Hepatocyte (in vitro differentiated cells): Measurements from ENCODE around the gene ZNF385C. TPM values are rescaled to one million over a fixed set of nuclear protein-coding genes. Genes with fewer than 3 reads are reported as not detected.

Experiments used
- DNase-seq: peaks from one replicate; pipeline ENCODE4 v3.0.0-alpha.2; 2016; ENCODE audit warnings: low spot score
- H2AFZ ChIP-seq: fragments of 200-600 bp; sonication (generic); 2 replicates; pipeline ENCODE4 v1.6.0; 2016; ENCODE audit warnings: antibody characterized with exemption, mild to moderate bottlenecking
- H3K27ac ChIP-seq: fragments of 200-600 bp; sonication (generic); 2 replicates; pipeline ENCODE4 v1.5.1; 2016; ENCODE audit warnings: mild to moderate bottlenecking
- H3K27me3 ChIP-seq: fragments of 200-600 bp; sonication (generic); 2 replicates; pipeline ENCODE4 v1.6.1; 2016
- H3K36me3 ChIP-seq: fragments of 200-600 bp; sonication (generic); replicated peaks from 2 replicates; pipeline ENCODE4 v1.5.1; 2016; ENCODE audit warnings: low read depth; ENCODE audit not compliant: insufficient read depth
- H3K4me1 ChIP-seq: fragments of 200-600 bp; sonication (generic); 2 replicates; pipeline ENCODE4 v1.5.1; 2016; ENCODE audit warnings: mild to moderate bottlenecking, moderate library complexity; ENCODE audit not compliant: insufficient read depth
- H3K4me2 ChIP-seq: fragments of 200-600 bp; sonication (generic); 2 replicates; pipeline ENCODE4 v1.6.0; 2016
- H3K4me3 ChIP-seq: fragments of 200-600 bp; sonication (generic); 2 replicates; pipeline ENCODE4 v1.5.1; 2016; ENCODE audit warnings: mild to moderate bottlenecking
- H3K79me2 ChIP-seq: fragments of 200-600 bp; sonication (generic); 2 replicates; pipeline ENCODE4 v1.6.0; 2017; ENCODE audit warnings: mild to moderate bottlenecking
- H3K9me2 ChIP-seq: fragments of 200-600 bp; sonication (generic); replicated peaks from 2 replicates; pipeline ENCODE4 v1.6.0; 2017; ENCODE audit warnings: mild to moderate bottlenecking; ENCODE audit not compliant: insufficient read depth
- H3K9me3 ChIP-seq: fragments of 200-600 bp; sonication (generic); 2 replicates; pipeline ENCODE4 v1.5.1; 2016; ENCODE audit warnings: low read depth, mild to moderate bottlenecking
- H4K20me1 ChIP-seq: fragments of 200-600 bp; sonication (generic); 2 replicates; pipeline ENCODE4 v1.6.0; 2016; ENCODE audit warnings: mild to moderate bottlenecking; ENCODE audit not compliant: insufficient read depth, poor library complexity, severe bottlenecking
- CTCF ChIP-seq: fragments of 200-600 bp; sonication (generic); IDR thresholded peaks from 2 replicates; pipeline ENCODE4 v1.5.1; 2016; ENCODE audit warnings: antibody characterized with exemption, mild to moderate bottlenecking; ENCODE audit not compliant: poor library complexity
- EZH2 ChIP-seq: fragments of 200-600 bp; sonication (generic); IDR thresholded peaks from 2 replicates; pipeline ENCODE4 v1.6.1; 2016; ENCODE audit warnings: antibody characterized with exemption, mild to moderate bottlenecking, borderline replicate concordance
- EZH2phosphoT487 ChIP-seq: fragments of 200-600 bp; sonication (generic); IDR thresholded peaks from one replicate; pipeline ENCODE4 v1.6.1; 2018; ENCODE audit warnings: antibody characterized with exemption, mild to moderate bottlenecking, low read depth, moderate library complexity; ENCODE audit not compliant: unreplicated experiment, severe bottlenecking
- WGBS: methylation state at CpG from one replicate; pipeline ENCODE4 v1.1.6; 2016; ENCODE audit warnings: low lambda C conversion rate; ENCODE audit errors: missing lambda C conversion rate; 5-methylcytosine and 5-hydroxymethylcytosine counted together
- polyA plus RNA-seq: library from polyadenylated mRNA; unstranded; fragments of >200 nt; fragmentation: Nextera tagmentation; extraction: Ambion mirVana; gene quantifications from 2 replicates; pipeline ENCODE4 v1.2.1, GENCODE V29; 2016
- total RNA-seq: library from RNA; depleted of rRNA; stranded (reverse); fragments of >200 nt; gene quantifications from 2 replicates; pipeline ENCODE4 v1.2.3, GENCODE V29; 2014

ZNF385C gene
- total and polyA plus RNA-seq, 2 experiments from 2014 or later, result 0.45 to 0.63 TPM

- Histone ChIP-seq H3K4me1 (peaks cover 22% of the 10 kb centered on the region), H3K79me2 (peaks cover 70% of the 10 kb centered on the region)
Measured at GRCh38 chr17:42018339-42018738, 79.9 kb downstream of the ZNF385C start.

GRCh38 chr17:42017866-42018200 lies 80.4 kb downstream of the ZNF385C start:
- Histone ChIP-seq H3K36me3 (no peaks in the 10 kb centered on the region), H3K4me2 (peak overlapping the region; percentile 80), H3K27ac (peak overlapping the region; percentile 97), H3K4me1 (peaks cover 22% of the 10 kb centered on the region), H3K4me3 (peak overlapping the region; percentile 84), H3K9me3 (no peaks in the 10 kb centered on the region), H2AFZ (peak overlapping the region; percentile 74), H3K27me3 (no peaks in the 10 kb centered on the region), H4K20me1 (peaks cover 21% of the 10 kb centered on the region), H3K79me2 (peaks cover 75% of the 10 kb centered on the region), H3K9me2 (no peaks in the 10 kb centered on the region)
- WGBS, result 6% methylated on average over 11 of the region's 11 CpGs
- no peak for DNase-seq
- no peak for TF ChIP-seq CTCF
- TF ChIP-seq EZH2phosphoT487, result no peak

More at GRCh38 chr17:42018339-42018738, 79.9 kb downstream of the ZNF385C start:
- peaks cover 16% of the 10 kb centered on the region for H4K20me1 ChIP-seq
- H3K9me2 ChIP-seq, result no peaks in the 10 kb centered on the region
- H3K9me3 ChIP-seq, result no peaks in the 10 kb centered on the region
- H2AFZ ChIP-seq, result peak overlapping the region; percentile 74
- peak overlapping the region; percentile 97 for H3K27ac ChIP-seq
- DNase-seq, result no peak
- 22% methylated on average over 3 of the region's 3 CpGs for WGBS
- no peaks in the 10 kb centered on the region for H3K36me3 ChIP-seq
- no peaks in the 10 kb centered on the region for H3K27me3 ChIP-seq
- TF ChIP-seq EZH2, result no peak
- no peak for TF ChIP-seq CTCF
- no peak for TF ChIP-seq EZH2phosphoT487
- peak overlapping the region; percentile 80 for H3K4me2 ChIP-seq
- peak overlapping the region; percentile 84 for H3K4me3 ChIP-seq

- H2AFZ ChIP-seq, result peak within 1 kb of the TSS; percentile 74
- peak; percentile 96 for DNase-seq
- no peak for TF ChIP-seq CTCF
- TF ChIP-seq EZH2, result no peak
- no peak for TF ChIP-seq EZH2phosphoT487
- peaks cover 22% of the 10 kb centered on the region for H3K4me1 ChIP-seq
- no peaks in the 10 kb centered on the region for H3K9me3 ChIP-seq
- peak within 1 kb of the TSS; percentile 97 for H3K27ac ChIP-seq
- no peaks in the 10 kb centered on the region for H3K36me3 ChIP-seq
- peak within 1 kb of the TSS; percentile 84 for H3K4me3 ChIP-seq
- H3K79me2 ChIP-seq, result peaks cover 81% of the 10 kb centered on the region
- H3K4me2 ChIP-seq, result peak within 1 kb of the TSS; percentile 84
- WGBS, result 2% methylated on average over 63 of the region's 70 CpGs
- peaks cover 27% of the 10 kb centered on the region for H4K20me1 ChIP-seq
- no peaks in the 10 kb centered on the region for H3K27me3 ChIP-seq
- H3K9me2 ChIP-seq, result no peaks in the 10 kb centered on the region
Measured at GRCh38 chr17:42016941-42017865, 81.1 kb downstream of the ZNF385C start, which contains the start of gene DNAJC7. TSS of gene DNAJC7 (minus strand) at chr17:42017439. CDS start at chr17:42017416, 23 bp downstream.
